NCI-H1048 (cell line): ENCODE measurements around the gene PPP1R27.

ENCODE experiments used
- DNase-seq: peaks from one replicate; lab custom pipeline; 2025; lab: John Stamatoyannopoulos, UW

The PPP1R27 gene

DNA sequence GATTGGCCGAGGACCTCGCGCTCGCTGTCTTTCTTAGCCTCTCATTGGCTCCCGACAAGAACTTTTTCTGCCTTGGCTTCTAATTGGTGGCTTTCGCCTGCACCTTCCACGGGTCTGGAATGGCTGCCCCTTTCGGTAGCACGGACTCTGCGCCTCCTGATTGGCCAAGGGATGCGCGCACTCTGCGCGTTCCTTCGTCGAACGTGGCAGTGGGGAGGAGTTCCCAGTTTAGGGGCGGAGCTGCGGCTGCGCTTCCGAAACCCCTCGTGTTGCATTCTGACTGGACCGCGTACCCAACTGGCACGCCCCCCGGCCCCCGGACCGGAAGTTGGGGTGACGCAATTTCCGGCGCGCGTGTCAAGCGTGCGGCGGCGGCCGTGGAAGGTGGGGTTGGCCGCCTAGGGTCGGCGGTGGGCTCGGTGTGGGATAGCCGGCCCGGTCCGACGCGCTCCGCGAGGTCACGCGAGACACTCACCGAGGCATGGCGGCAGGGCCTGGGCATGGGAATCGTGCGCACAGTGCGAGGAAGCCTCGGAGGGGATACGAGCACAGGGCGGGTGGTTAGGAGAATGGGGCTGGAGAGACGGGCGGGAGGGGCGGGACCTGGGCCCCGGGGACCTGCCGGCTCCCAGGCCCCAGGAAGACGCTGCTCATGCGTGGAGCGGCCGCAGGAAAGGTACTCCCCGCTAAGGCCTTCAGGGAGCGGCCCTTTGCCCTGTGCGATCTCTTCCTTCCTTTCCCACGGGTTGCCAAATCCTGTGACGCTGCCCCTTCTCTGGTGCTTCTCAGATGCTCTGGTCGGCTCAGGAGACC, 26.1 kb upstream of the PPP1R27 start:
- DNase-seq: peak; percentile 99

DNA sequence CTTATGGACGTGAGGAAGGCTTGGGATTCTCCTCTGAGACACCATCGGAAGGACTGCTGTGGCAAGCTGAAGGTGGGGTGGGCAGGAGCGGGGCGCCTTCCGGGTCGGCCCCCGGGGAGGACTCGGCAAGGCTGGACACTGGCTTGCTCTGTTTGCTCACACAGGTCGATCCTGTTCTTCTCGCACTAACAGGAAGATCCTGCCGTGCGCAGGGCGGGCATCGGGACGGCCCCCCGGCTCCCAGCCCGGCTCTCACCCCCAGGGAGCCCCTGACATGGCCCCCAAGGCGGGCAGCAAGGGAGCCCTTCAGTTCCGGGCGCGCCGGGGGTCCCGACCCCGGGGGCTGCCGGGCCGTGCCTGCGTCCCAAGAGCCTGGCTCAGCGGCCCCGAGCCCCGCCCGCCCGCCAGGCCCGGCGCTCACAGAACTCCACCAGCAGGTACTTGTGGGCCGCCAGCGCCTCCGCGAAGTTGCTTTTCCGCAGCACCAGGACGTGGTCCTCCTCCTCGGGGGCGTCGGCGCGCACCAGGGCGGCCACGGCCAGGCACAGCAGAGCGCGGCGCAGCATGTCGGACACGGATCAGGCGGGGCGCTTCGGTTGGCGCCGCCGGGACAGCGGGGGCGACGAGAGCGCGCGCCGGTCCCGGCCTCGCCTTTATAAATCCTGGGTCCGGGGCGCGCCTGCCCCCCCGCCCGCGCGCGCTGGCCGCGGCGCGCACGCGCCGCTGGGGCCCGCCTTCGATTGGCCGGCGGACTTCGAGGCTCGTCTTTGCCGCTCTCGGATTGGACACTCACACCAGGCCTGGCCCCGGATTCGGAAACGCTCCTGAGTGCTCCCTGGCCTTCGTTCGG, 25.3 kb upstream of the PPP1R27 start, which contains the start of gene P4HB:
P4HB (minus strand) TSS at position 630 of the 850 bp plus-strand sequence; CDS start at position 566, 64 bp downstream.
- DNase-seq: no peak

DNA sequence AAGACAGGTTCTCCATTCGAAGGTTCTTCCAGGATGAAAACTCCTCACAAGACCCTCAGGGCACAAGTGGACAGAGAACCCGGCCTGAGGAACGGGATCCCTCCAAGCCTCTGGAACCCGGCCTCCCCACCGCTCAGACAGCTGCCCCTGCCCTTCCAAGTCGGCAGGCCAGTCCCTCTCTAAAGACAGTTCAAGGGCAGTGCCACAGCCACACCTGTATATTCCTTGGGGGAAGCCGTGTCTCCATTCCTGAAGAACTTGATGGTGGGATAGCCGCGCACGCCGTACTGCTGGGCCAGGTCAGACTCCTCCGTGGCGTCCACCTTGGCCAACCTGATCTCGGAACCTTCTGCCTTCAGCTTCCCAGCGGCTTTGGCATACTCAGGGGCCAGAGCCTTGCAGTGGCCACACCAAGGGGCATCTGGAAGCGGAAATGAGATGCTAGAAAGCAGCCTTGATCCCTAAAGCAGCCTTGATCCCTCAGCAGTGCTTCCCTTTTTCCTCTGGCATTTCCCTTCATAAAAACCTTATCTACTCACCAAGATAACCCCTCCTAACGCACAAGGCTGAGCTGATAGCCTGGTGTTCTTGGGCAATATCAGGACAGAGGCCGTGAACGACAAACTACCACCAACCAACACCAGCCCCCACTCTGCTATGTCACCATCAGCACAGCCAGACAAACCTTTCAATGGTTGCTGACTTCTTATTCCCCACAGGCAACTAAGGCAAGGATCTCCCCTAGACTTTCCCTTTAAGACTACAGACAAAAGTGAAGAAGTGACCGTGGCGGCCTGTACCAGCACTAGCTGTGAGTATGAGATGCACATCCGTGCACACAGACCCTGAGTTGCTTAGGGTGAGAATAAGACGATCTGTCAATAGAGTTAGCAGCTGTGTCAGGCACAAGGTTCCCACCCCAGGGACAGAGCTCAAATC, 24.4 kb upstream of the PPP1R27 start:
- DNase-seq: no peak

DNA sequence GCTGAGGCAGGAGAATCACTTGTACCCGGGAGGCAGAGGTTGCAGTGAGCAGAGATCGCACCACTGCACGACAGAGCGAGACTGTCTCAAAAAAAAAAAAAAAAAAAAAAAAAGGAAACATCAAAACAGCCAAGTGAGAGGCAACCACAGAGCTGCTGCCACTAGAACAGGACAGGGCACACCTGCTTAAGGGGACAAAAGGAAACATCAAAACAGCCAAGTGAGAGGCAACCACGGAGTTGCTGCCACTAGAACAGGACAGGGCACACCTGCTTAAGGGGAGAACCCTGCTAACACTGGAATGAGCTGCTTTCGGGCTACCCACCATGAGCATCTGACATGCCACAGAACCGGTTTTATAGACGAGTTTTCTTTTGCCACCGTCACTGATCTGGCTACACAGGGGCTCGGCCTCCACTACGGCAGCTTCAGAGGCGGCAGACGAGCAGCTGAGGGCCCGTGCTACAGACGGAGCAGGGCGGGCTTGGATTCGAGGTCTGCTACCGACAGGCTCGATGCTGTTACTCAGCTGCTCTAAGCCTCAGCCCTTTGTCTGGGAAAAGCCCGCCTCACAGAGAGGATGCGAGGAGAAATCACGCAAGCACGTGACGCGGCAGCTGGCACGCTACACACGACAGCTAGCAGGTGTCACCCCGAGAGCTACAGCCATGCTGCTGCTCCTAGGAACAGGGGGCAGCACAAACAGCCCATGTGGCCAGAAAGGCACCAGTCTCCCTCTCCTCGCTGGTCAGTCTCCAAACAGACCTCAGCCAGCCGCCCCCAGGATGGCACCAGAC, 23.5 kb upstream of the PPP1R27 start:
- no peak for DNase-seq

DNA sequence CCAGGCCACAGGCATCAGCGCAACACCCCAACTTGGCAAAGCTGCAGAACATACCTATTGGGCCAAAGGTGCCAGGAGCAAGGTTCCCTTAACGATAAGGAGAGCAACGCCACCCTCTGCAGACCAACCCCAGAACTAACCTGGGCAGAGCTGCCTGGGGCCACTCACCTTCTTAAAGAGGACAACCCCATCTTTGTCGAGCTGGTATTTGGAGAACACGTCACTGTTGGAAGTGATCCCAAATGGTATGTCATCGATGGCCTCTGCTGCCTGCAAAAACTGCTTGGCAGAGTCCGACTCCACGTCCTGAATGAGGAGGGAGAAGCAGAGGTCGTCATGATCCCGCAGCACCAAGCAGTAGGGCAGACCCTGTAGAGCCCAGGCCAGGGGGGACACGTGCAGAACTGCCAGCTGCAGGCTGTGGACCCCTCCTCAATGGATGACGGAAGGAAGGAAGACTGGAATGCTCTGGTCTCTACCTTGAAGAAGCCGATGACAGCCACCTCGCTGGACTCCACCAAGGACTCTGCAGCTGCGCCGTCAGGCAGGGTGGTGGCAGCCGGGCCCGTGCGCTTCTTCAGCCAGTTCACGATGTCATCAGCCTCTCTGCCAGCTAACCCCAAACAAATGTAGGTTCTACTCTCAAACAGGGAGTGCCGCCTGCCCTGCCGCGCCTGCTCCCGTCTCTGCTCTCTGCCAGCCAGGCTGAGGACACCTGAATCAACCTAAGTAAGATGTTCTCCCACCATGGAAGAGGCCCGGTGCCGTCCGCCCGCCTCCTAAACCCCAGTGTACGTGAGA, 20.3 kb upstream of the PPP1R27 start:
- DNase-seq: no peak

DNA sequence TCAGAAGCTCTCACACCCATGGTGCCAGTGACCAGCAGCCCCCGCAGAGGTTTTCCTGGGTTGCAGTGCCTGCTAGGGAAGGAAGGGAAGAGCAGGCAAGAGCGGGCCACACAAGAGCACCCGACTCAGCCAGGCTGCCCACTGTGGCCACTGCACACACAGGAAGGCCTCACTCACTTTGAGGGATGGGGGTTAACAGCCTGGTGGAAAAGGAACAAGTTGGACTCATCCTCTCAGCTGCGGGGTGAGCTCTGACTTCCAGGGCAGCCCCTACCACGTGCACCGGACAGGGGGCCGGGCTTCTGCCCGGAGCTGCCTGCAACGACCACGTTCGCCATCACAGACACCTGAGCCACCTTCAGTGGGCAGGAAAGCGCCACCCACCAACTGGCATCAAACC, 17.4 kb upstream of the PPP1R27 start:
- DNase-seq: no peak

DNA sequence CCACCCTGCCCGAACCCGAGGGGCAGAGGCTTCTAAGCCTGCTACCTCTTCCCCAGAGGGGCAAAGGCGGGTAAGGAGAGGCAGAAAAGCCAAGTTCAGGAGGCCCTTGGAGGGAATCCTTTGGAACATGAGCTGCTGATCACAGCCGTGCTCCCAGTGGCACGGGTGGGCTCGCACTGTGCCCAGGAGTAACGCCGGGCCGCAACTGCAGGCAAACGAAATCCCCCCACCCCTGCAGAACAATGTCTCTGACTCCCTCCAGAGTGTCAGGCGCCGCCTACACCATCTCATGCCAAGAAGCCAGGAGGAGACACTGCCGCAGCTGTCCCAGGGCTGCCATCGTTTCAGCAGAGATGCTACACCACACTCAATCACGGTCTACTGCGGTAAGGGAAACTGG, 16.6 kb upstream of the PPP1R27 start:
- DNase-seq: no peak

DNA sequence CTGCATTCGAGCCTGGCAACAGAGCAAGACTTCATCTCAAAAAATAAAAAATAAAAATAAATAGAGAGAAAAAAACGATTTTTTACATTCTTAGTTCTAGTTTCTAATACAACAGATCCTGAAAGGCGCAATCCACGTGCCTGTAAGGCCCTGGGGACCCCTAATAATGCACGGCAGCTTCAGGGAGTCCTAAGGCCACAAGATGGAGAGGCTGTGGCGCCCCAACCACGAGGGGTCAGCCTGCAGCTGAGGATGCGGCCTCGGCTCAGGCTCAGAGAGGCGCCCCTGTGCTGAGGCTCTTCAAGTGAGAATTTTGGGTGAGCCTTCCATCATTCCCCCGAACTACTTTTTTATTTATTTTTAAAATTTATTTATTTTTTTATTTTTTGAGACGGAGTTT, 14.6 kb upstream of the PPP1R27 start:
- no peak for DNase-seq

DNA sequence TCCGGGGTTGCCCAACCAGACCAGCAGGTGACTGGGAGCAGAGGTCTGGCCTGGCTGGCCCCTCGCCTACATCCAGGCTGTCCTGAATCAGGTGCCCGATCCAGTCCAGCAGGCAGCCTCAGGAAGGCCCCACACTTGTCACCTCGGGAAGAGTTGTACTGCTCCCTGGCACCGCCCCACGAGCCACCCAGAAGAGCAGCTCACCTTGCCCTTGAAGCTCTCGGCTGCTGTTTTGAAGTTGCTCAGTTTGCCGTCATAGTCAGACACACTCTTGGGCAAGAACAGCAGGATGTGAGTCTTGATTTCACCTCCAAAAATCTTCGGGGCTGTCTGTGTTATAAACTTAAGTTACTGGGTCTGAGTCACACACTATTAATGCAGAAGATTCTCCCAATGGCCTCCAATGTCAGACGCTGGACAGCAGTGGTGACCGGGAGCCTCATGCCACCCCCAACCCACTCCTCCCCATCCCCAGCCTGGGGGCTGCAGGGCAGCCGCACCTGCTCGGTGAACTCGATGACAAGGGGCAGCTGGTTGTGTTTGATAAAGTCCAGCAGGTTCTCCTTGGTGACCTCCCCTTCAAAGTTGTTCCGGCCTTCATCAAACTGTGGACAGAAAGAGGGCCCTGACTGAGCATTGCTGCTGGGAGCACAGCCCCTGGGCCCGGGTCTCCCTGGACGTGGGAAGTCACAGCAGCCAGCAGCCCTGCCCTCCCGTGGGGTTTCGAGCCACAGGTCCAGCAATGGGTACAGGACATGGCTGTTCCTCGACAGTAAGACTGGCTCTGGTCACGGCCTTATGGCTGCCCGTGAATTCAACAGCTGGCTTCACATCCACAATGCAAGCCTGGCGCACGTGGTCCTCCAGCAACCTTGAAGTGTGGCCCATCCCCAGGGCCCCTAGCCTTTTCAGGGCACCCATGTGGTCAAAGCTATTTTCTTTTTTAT, 12.2 kb upstream of the PPP1R27 start:
- no peak for DNase-seq

DNA sequence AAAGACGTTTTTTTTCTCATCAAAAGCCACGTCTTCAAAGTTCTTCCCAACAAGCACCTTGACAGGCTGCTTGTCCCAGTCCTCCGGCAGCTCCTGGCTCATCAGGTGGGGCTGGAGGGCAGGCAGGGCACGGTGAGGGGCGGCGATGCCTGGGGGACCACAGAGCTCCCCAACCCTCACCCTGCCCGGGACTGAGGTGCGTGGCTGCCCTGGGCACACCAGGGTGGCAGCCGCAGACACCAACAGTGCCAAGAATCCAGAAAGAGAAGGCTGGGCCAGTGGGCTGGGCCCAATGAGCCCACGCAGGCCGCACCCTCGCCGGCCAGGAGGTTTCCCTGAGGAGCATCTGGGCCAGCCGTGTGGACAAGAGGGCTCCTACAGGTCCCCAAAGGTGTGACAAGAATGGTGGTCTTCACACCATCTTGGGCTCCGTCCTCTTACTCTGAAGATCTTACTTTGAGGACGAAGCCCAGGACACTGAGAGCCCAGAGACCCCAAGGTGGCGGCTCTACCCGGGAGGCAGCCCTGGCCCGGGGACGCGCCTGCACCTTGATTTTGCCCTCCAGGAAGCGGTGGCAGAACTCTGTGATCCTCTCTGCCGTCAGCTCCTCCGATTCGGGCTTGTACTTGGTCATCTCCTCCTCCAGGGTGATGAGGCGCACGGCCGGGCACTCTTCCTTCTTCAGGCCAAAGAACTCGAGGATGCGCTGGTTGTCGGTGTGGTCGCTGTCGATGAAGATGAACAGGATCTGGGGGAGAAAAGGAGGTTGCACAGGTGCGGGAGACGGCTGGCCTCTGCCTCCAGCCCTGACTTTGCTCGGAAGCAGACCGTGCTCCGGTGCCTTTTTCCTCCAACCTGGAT, 11.3 kb upstream of the PPP1R27 start:
- no peak for DNase-seq

DNA sequence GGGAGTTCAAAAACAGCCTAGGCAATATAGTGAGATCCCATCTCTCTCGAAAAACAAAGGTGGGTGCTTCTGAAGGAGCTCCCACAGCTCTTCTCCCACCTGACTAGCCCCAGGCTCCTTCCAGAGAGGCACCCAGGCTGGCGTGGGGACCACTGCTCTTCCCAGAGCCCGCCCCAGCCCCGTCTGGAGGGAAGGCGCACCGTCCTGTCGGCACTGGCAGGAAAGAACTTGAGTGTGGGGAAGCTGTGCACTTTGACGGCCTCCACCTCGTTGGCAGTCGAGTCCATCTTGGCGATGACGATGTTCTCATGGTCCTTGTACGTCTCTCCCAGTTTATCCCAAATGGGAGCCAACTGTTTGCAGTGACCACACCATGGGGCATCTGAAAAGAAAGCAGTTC, 10.5 kb upstream of the PPP1R27 start:
- DNase-seq: no peak

DNA sequence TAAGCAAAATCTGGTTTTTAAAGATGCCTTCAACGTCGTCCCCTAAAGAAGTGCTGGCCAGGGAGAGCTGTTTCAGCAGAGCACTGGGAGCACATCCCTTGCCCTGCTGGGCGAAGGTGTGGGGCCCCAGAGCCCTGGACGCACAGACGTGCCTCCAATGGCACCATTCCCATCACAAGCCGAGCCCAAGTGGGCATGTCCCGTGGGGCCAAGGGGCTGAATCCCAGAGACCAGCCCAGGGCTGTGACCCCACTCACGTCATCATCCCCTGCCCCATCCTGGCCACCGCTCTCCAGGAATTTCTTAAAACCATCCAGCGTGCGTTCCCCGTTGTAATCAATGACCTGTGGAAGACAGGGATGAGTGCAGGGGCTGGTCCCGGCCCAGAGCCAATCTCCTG, 10.0 kb upstream of the PPP1R27 start:
- DNase-seq: no peak

DNA sequence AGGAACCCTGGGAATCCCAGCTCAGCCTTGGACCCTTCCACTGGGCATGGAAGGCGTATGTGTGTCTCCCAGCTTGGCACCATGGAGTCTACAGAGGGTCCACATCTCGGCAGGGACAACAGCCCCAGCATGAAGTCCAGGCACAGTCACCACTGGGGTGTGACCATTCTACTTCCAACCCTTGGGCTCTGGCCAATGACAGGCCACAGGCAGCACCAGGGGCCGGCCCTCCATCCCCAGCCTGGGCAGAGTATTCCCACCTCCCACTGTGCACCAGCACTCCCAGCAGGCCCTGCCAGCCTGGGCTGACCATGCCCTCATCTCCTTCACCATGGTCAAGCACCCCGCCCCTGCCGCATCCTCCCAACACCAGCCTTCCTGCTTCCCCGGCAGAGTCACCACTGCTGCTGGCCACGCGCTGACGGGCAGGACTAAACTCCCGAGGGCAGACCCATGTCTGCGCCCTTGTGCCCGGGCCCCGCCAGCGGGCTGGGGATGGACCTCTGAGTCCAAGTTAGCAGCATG, 9.5 kb upstream of the PPP1R27 start:
- no peak for DNase-seq

DNA sequence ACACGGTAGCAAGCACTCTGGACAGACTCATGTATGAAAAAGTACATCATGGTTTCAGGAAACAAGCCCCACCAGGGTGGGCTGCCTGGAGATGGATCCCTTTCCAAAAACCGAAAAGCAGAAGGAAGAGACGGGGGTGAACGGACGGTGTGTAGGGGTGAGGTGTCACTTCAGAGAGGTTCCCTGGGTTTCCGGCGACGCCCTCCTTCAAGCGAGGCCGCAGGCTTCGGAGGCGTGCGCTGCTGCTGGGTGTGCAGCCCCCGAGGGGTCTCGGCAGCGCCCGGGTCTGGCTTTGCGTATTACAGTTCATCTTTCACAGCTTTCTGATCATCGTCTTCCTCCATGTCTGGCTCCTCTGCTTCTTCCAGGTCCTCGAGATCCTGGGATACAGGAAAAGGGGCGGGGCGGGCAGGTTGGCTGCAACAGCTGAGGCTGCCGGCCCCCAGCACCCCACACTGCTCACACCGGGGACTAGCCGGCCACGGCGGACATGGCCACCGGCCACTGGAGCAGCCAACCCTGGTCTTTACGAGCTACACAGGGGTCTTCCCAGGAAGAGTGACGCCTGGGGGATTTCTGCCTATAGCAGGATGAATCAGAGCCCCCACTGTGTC, 9.0 kb upstream of the PPP1R27 start:
- DNase-seq: no peak

DNA sequence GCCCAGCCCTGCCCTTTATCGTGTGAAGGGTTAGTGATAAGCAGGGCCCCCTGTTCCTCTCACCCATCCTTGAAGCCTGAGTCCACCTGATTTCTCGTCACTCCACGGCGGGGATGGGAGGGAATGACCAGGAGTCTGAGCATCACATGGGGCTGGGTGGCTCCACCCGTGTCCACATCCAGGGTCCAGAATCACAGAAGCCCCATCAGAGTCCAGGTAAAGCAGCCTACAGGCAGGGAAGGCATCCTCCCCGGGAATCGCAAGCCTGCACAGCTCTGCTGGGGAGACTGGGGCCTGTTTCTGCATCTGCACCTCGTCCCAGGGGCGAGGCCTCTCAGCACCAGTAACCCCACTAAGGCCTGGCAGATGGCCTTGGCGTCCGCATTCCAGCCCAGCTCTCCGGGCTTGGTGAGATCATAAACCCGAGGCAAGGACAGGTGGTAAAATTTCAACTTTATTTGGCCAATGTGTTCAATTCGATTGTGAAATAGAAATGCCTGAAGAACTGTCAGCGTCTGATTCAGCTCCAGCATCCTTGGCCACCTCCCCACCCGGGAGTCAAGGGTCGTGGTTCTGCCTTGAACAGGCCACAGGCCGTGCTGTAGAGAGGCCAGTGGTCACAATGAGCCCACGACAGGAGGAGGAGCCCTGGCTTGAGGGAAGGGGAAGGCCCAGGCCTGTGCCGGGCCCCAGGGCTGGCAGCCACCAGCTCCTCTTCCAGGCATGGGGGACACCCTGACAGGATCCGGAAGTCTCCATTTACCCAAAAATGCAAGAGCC, 8.1 kb upstream of the PPP1R27 start:
- no peak for DNase-seq

DNA sequence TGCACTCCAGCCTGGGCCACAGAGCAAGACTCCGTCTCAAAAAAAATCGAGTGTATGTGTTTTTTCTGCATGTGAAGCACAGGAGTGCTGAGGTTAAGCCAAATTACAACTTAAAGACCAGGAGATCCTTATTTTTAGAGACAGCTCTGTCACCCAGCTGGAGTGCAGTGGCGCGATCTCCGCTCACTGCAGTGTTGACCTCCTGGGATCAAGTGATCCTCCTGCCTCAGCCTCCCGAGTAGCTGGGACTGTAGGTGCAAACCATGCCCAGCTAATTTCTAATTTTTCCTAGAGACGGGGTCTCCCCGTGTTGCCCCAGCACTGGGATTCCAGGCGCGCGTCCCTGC, 7.5 kb upstream of the PPP1R27 start:
- no peak for DNase-seq

DNA sequence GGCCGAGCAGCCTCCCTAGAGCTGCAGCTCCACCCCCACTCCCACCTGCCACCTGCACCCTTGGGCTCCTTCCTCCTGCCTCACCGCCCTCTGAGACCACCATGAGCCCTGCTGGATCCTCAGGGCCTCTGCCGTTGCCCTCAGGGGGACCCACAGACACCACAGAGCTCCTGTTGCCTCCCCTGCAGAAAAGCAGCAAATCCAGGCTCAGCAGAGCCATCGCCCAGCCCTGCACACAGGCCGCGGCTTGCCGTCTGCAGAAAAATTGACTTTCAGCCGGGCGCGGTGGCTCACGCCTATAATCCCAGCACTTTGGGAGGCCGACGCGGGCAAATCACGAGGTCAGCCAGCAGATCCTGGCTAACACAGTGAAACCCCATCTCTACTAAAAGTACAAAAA, 7.0 kb upstream of the PPP1R27 start:
- DNase-seq: no peak
